Activated T-cell treated with anti-CD3 and anti-CD28 coated beads for 1 hour (primary cell): ENCODE measurements around the gene SLC25A28.
"Not testable (repeated sequence)": the region's sequence is repeated elsewhere in the genome, so short reads cannot be mapped to it uniquely, and the experiment has no call there.

Source experiments
- DNase-seq: peaks from one replicate; pipeline ENCODE4 v3.0.0-alpha.2; 2020; ENCODE audit warnings: low read depth

SLC25A28 gene

GRCh38 chr10:99628923-99629624 lies 8.8 kb upstream of the SLC25A28 start:
- DNase-seq, result no peak

- not testable (repeated sequence) for DNase-seq
These were observed 4.9 kb upstream of the SLC25A28 start for GRCh38 chr10:99625124-99625523.

DNA sequence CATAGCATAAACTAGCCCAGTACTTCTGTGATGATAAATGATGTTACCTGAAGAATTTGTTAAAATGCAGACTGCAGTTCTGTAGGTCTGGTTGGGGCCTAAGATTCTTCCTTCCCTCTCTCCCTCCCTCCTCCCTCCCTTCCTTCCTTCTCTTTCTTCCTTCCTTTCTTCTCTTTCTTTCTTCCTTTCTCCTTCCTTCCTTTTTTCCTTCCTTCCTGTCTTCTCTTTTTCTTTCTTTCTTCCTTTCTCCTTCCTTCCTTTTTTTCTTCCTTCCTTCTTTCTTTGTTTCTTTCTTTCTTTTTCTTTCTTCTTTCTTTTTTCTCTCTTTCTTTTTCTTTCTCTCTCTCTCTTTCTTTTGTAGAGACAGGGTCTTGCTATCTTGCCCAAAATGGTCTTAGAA lies 3.7 kb upstream of the SLC25A28 start:
- no peak for DNase-seq

GRCh38 chr10:99621454-99622251 lies 1.4 kb upstream of the SLC25A28 start:
- DNase-seq, result no peak

- DNase-seq, result peak; percentile 77
These were observed 643 bp upstream of the SLC25A28 start for GRCh38 chr10:99620711-99621453.

DNA sequence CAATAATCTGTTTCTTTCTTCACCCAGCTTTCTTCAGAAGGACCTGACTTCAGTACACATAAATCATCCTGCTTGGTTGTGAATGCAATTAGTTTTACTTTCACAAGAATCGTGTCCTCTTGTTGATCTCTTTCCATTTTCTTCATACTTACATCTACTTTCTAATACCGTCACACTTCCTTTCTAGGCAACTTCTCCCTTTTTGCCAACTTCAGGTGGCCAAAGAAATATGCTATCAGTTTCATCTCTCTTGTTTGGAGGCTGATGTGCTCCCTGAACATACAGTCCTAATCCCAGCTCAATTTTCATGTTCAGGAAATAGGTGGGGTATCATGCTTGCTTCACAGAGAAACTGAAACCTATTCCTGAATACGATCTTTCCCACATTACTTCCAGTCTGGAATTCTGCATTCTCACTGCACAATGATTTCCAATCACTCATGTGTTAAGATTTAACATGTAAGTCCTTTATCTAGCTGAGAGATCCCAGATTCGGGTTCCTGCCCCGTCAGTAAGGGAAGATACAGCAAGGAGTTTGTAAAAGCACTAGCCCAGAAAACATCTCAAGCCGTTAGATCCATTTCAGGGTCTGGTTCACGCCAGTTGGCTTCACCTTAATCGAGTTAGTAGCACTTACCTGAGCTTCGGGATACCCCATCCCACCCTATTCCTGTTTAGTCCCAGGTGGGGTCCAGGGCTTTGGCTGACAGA lies 994 bp downstream of the SLC25A28 start:
- no peak for DNase-seq

DNA sequence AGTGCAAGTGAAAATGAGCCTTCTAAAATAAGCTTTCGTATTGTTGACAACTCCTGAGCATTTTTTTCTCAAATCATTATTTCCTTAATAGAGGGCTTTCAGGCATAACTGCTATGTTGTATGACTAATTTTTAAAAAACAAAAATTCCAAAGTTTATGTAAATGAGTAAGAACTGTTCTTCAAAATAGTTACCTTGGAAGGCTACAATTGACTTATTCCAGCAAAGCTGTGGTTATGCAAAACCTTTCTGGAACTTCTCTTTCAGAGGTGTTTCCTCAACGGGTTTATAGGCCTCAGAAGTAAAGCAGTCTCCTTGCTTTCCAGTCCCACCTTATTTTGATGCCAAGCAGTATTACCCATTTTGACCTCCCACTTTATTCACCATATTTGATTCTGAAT lies 2.5 kb downstream of the SLC25A28 start:
- DNase-seq, result no peak

GRCh38 chr10:99615426-99615825 lies 4.8 kb downstream of the SLC25A28 start:
- DNase-seq, result no peak

GRCh38 chr10:99612167-99612831 lies 7.9 kb downstream of the SLC25A28 start:
- DNase-seq, result no peak

GRCh38 chr10:99611326-99611725 lies 8.9 kb downstream of the SLC25A28 start:
- DNase-seq, result no peak

- no peak for DNase-seq
These were observed 10.0 kb downstream of the SLC25A28 start for GRCh38 chr10:99610221-99610620.

- DNase-seq, result no peak
These were observed 11.1 kb downstream of the SLC25A28 start for GRCh38 chr10:99609186-99609585.

DNA sequence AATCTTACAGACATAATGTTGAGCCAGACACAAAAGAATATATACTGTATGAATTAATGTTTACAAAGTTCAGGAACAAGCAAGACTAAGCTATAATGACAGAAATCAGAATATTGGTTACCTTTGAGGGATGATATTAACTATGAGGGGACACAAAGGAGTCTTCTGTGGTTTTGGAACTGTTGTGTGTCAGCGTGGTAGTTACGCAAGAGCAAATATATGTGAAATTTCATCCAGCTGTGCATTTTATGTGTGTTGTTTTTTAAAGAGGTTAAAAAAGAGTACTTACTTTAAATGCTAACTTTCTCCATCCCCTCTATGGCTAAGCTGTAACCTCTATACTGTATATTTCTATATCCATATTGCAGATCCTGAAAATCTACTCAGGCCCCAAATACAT lies 14.9 kb downstream of the SLC25A28 start:
- DNase-seq, result no peak

DNA sequence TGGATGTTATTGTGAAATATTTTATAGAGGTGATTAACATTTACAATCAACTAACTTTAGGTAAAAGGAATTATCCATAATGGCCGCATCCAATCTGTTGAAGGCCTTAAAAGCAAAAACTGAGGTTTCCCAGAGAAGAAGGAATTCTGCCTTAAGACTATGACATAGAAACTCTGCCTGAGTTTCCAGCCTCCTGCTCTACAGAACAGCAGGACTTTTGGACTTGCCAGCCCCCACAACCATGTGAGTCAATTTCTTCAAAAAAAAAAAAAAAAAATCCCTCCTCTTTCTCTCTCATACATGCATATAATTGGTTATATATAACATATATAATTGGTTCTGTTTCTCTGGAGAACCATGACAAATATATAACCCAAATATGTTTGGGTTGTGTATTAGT lies 15.4 kb downstream of the SLC25A28 start:
- DNase-seq, result no peak

- DNase-seq, result no peak
These were observed 21.3 kb downstream of the SLC25A28 start for GRCh38 chr10:99598781-99599509.

GRCh38 chr10:99598011-99598410 lies 22.2 kb downstream of the SLC25A28 start:
- no peak for DNase-seq

GRCh38 chr10:99596708-99597107 lies 23.5 kb downstream of the SLC25A28 start:
- DNase-seq, result not testable (repeated sequence)

GRCh38 chr10:99595770-99596465 lies 24.3 kb downstream of the SLC25A28 start:
- DNase-seq, result no peak

DNA sequence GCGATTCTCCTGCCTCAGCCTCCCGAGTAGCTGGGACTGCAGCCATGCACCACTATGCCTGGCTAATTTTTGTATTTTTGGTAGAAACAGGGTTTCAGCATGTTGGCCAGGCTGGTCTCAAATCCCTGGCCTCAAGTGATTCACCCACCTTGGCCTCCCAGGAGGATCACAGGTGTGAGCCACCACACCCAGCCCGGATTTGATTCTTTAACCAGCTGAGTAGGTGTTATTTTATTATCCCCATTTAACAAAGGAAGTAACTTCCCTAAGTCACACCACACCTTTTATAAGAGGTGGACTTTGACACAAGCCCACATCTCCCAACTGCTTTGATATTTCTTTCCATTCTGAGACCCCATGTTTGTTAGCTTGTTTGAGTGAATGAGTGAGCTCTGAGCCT lies 25.0 kb downstream of the SLC25A28 start:
- DNase-seq, result no peak

DNA sequence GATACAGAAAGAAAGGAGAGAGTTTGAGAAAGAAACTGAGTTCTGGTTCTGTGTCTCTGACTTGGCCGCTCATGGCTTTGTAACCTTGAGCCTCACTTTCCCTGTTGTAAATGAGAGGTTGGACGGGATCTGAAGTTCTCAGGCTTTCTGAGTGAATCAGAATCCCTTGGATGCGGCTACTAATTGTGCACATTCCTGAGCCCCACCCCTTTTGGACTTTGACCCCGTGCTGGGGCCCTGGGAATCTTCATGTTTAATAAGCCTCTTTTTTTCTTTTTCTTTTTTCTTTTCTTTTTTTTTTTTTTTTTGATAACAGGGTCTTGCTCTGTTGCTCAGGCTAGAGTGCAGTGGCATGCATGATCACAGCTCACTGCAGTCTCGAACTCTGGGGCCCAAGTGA lies 26.9 kb downstream of the SLC25A28 start:
- DNase-seq, result no peak
